ENCODE data around the gene RAN. TPM values are rescaled to one million over a fixed set of nuclear protein-coding genes. Genes with fewer than 3 reads are reported as not detected.

The RAN gene
- total and polyA plus RNA-seq, 9 of the 15 experiments (the other 6 are each of a cell fraction or from before 2014, with no cell fraction given): 1,687 to 3,820 (median 2,300) TPM

DNA sequence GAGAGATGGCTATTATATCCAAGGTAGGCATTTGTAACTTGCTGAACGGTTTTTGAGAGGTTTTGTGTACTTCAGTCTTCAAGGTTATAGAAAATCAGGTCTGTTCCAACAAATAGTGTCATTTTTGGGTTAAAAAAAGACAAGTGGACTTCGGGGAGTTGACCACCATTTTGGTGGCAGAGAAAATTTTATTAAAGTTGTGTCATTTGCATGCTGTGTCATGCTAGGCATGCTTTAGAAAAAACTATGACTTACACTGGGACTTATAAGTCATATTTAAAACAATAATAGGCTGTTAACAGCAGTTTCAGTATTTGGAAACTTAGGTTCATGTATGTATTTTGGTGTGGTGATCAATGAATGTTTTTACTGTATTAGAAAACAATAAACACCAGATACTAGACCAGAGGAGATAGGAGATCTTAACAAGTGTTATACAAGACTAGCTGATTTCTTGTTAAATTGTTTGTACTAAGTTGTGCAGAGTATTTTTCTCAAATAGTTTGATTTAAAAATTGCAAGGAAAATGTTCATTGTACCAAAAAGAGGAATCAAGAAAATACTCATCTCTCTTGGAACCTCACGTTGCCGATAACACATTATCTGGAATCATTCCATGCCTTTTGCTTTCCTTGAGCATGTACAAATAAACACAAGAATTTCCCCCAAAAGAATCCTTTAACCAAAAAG is 1.4 kb downstream of the RAN start (continued):
- TF ChIP-seq, protein P1, sequence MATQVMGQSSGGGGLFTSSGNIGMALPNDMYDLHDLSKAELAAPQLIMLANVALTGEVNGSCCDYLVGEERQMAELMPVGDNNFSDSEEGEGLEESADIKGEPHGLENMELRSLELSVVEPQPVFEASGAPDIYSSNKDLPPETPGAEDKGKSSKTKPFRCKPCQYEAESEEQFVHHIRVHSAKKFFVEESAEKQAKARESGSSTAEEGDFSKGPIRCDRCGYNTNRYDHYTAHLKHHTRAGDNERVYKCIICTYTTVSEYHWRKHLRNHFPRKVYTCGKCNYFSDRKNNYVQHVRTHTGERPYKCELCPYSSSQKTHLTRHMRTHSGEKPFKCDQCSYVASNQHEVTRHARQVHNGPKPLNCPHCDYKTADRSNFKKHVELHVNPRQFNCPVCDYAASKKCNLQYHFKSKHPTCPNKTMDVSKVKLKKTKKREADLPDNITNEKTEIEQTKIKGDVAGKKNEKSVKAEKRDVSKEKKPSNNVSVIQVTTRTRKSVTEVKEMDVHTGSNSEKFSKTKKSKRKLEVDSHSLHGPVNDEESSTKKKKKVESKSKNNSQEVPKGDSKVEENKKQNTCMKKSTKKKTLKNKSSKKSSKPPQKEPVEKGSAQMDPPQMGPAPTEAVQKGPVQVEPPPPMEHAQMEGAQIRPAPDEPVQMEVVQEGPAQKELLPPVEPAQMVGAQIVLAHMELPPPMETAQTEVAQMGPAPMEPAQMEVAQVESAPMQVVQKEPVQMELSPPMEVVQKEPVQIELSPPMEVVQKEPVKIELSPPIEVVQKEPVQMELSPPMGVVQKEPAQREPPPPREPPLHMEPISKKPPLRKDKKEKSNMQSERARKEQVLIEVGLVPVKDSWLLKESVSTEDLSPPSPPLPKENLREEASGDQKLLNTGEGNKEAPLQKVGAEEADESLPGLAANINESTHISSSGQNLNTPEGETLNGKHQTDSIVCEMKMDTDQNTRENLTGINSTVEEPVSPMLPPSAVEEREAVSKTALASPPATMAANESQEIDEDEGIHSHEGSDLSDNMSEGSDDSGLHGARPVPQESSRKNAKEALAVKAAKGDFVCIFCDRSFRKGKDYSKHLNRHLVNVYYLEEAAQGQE (IDR thresholded peaks at IDR 0.05; ENCODE audit: borderline replicate concordance): no peak
- TF ChIP-seq, protein P1 (CRISPR knock-in tag; IDR thresholded peaks at IDR 0.05; ENCODE audit: low read depth): no peak
- TF ChIP-seq NFE2 (IDR thresholded peaks at IDR 0.05; ENCODE audit: low read depth): peak; percentile 41
- TF ChIP-seq ARHGAP35 (IDR thresholded peaks at IDR 0.05; ENCODE audit: partially characterized antibody): no peak
- TF ChIP-seq POLR2H (tag; IDR thresholded peaks at IDR 0.05; ENCODE audit: low read depth): peak; percentile 48; the same call in 1 of the 2 replicates

Data from K562 (cell line).